Upper lobe of left lung (tissue), 4 donors: ENCODE measurements around the gene ANKRD18B.
"Not testable (repeated sequence)": the region's sequence is repeated elsewhere in the genome, so short reads cannot be mapped to it uniquely, and the experiment has no call there.

ENCODE experiments used
- EP300 ChIP-seq, 4 donors: sonication (generic); formaldehyde crosslinking; IDR thresholded peaks; one replicate each; pipeline ENCODE4 v1.5.1; 2017; ENCODE audit warnings: antibody characterized with exemption in 4 of 4, control low read depth in 2 of 4
- POLR2A ChIP-seq, 4 donors: fragments of 450-650 bp; IDR thresholded peaks; one replicate each; pipeline ENCODE4 v1.5.1; 2016 to 2017; ENCODE audit warnings: antibody characterized with exemption in 4 of 4, mild to moderate bottlenecking in 2 of 4
- POLR2AphosphoS5 ChIP-seq, 2 donors: sonication (generic); formaldehyde crosslinking; IDR thresholded peaks; one replicate each; pipeline ENCODE4 v1.5.1; 2017; ENCODE audit warnings: antibody characterized with exemption in 2 of 2
- TF ChIP-seq, protein P1 (sequence below), 6 experiments: fragments of 450-650 bp in 4 of 6; fragments of 200-600 bp in 2 of 6; sonication (generic) in 2 of 6; IDR thresholded peaks; one replicate each; pipeline ENCODE4 v1.5.1; 2016 to 2019; ENCODE audit warnings: antibody characterized with exemption in 6 of 6

DNA sequence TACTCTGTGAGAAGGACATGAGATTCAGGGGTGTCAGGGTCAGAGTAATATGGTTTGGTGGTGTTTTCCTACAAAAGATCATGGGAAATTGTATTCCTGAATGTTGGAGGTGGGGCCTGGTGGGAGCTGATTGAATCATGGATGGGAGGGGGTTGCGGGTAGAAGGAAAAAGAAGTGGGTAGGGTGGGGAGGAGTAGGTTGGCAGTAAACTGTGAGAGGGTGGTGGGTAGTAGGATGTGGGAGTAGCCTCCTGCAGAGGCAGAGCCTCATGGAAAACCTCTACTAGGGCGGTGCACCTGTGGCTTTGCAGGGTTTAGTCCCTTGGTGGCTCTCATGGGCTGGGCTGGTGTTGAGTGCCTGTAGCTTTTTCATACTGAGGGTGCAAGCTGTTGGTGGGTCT is 66.8 kb downstream of the ANKRD18B start:
- not testable (repeated sequence) for TF ChIP-seq POLR2A, EP300, POLR2AphosphoS5 (IDR thresholded peaks at IDR 0.05)
- TF ChIP-seq, protein P1, sequence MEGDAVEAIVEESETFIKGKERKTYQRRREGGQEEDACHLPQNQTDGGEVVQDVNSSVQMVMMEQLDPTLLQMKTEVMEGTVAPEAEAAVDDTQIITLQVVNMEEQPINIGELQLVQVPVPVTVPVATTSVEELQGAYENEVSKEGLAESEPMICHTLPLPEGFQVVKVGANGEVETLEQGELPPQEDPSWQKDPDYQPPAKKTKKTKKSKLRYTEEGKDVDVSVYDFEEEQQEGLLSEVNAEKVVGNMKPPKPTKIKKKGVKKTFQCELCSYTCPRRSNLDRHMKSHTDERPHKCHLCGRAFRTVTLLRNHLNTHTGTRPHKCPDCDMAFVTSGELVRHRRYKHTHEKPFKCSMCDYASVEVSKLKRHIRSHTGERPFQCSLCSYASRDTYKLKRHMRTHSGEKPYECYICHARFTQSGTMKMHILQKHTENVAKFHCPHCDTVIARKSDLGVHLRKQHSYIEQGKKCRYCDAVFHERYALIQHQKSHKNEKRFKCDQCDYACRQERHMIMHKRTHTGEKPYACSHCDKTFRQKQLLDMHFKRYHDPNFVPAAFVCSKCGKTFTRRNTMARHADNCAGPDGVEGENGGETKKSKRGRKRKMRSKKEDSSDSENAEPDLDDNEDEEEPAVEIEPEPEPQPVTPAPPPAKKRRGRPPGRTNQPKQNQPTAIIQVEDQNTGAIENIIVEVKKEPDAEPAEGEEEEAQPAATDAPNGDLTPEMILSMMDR (IDR thresholded peaks at IDR 0.05), result not testable (repeated sequence)
